Lower leg skin (tissue), 4 donors: ENCODE data around the gene SOWAHC. TPM values are rescaled to one million over a fixed set of nuclear protein-coding genes. Genes with fewer than 3 reads are reported as not detected.

Experiments used
- DNase-seq, 2 donors: peaks; one replicate each; pipeline ENCODE4 v3.0.0-alpha.2; 2019; ENCODE audit warnings: low spot score in 2 of 2
- H3K4me3 ChIP-seq: fragments of 200-600 bp; sonication (generic); 2 replicates; pipeline ENCODE4 v1.5.1; 2017; ENCODE audit warnings: mild to moderate bottlenecking, low read depth; ENCODE audit not compliant: poor library complexity, severe bottlenecking
- POLR2A ChIP-seq, 2 donors: fragments of 450-650 bp; IDR thresholded peaks; one replicate each; pipeline ENCODE4 v1.6.1; 2016 to 2017; ENCODE audit warnings: antibody characterized with exemption in 2 of 2, mild to moderate bottlenecking in 1 of 2, moderate library complexity in 1 of 2
- WGBS, 2 donors: methylation state at CpG; one replicate each; pipeline ENCODE4 v1.1.5; 2018; 5-methylcytosine and 5-hydroxymethylcytosine counted together
- intact Hi-C: fragments of 100-400 bp; cut with DNase I; formaldehyde crosslinking; loops from one replicate; pipeline ENCODE4 v1.15.0; 2023; ENCODE audit warnings: low total_unique reads
- total RNA-seq, 4 donors: library from RNA; depleted of rRNA; stranded (reverse); fragments of >200 nt; gene quantifications; one replicate each; pipeline ENCODE4 v1.1.0, GENCODE V29; 2016
- TF ChIP-seq, protein P1 (sequence below), 3 donors: fragments of 450-650 bp; IDR thresholded peaks; one replicate each; pipeline ENCODE4 v1.5.1; 2016; ENCODE audit warnings: antibody characterized with exemption in 3 of 3, mild to moderate bottlenecking in 3 of 3, moderate library complexity in 2 of 3

SOWAHC gene
- total RNA-seq, 4 donors from 2014 or later = 80.6 to 85.9 (median 81.7) TPM

DNA sequence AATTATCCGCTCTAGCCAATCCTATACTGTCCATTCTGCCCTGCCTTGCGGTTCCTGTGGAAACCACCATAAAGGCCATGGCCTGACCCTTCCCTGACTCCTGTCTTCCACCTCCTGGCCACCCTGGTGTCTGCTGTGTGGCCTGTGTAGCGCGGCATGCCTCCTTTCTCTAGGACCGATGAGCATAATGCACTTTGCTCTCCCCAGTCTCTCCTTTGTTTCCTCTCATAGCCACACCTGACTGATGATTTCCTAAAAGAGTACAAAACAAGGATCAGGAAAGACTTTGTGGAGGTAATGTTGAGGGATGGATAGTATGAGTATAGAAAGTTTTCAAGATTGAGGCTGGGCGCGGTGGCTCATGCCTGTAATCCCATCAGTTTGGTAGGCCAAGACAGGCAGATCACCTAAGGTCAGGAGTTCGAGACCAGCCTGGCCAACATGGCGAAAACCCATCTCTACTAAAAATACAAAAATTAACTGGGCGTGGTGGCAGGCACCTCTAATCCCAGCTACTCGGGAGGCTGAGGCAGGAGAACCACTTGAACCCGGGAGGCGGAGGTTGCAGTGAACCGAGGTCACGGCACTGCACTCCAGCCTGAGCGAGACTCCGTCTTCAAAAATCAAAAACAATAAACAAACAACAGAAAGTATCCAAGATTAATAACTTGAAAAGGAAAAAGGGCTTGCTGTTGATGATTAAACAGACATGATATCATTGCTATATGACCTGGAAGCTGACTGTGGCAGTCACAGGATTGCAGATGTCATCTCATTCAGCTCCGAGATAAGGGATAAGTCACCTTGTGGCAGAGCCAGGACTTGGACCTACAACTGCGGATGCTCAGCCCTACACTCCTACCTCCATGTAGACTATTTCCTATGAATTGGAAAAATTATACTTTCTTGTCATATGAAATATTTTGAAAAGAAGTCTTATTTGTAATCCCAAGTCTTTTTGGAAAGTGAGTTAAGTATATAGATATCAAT is 16.6 kb downstream of the SOWAHC start:
- no peak overlapping the region for H3K4me3 ChIP-seq
- DNase-seq = peak in 1 of 2 donors; percentile 79
- no peak for TF ChIP-seq POLR2A (IDR thresholded peaks at IDR 0.05)
- TF ChIP-seq, protein P1, sequence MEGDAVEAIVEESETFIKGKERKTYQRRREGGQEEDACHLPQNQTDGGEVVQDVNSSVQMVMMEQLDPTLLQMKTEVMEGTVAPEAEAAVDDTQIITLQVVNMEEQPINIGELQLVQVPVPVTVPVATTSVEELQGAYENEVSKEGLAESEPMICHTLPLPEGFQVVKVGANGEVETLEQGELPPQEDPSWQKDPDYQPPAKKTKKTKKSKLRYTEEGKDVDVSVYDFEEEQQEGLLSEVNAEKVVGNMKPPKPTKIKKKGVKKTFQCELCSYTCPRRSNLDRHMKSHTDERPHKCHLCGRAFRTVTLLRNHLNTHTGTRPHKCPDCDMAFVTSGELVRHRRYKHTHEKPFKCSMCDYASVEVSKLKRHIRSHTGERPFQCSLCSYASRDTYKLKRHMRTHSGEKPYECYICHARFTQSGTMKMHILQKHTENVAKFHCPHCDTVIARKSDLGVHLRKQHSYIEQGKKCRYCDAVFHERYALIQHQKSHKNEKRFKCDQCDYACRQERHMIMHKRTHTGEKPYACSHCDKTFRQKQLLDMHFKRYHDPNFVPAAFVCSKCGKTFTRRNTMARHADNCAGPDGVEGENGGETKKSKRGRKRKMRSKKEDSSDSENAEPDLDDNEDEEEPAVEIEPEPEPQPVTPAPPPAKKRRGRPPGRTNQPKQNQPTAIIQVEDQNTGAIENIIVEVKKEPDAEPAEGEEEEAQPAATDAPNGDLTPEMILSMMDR (IDR thresholded peaks at IDR 0.05) = no peak
- intact Hi-C loops = no loop called here
- WGBS, 2 donors = 80 to 86% methylated on average over 19 of the region's 19 CpGs

DNA sequence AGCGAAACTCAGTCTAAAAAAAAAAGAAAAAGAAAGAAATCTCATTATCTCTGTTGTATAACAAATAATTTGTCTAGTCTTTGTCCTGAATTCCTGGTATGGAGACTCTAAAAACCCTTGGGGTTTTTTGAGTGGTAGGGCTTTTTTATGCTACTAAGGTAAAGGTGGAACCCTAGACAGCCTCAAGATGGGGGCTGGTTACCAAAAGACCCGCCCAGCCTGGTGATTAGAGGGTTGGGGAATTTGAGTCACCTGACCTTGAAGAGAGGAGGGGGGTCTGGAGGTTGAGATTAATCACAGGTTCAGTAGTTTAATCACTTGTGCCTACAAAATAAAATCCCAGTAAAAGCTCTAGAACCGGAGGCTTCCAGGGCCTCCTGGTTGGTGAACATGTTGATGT is 17.6 kb downstream of the SOWAHC start:
- DNase-seq = peak in 1 of 2 donors; percentile 54
- 76 to 83% methylated on average over 3 of the region's 3 CpGs for WGBS, 2 donors
- no peak overlapping the region for H3K4me3 ChIP-seq
- TF ChIP-seq, protein P1 (IDR thresholded peaks at IDR 0.05) = no peak
- TF ChIP-seq POLR2A (IDR thresholded peaks at IDR 0.05) = no peak
- intact Hi-C loops = no loop called here

DNA sequence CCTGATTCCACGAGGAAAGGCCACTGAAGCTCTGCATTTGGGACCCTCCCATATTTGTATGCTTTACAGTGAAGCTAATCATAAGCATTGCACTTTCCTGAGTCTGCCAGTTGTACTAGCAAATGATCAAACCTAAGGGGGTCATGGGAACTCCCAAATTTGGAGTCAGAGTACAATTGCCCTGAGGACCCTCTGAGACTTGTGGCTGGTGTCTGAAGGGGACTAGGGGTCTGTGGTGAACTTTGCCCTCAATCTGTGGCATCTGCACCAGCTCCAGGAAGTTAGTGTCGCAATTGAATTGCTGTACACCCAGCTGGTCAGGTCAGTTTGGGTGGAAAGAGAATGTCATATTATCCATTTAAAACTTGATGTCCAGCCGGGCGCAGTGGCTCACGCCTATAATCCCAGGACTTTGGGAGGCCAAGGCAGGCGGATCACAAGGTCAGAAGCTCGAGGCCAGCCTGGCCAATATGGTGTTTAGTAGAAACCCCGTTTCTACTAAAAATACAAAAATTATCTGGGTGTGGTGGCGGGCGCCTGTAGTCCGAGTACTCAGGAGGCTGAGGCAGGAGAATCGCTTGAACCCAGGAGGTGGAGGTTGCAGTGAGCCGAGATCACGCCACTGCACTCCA is 18.1 kb downstream of the SOWAHC start:
- TF ChIP-seq, protein P1 (IDR thresholded peaks at IDR 0.05) = no peak
- no peak overlapping the region for H3K4me3 ChIP-seq
- WGBS, 2 donors = 86 to 92% methylated on average over 14 of the region's 14 CpGs
- intact Hi-C loops = no loop called here
- peak in 1 of 2 donors; percentile 77 for DNase-seq

DNA sequence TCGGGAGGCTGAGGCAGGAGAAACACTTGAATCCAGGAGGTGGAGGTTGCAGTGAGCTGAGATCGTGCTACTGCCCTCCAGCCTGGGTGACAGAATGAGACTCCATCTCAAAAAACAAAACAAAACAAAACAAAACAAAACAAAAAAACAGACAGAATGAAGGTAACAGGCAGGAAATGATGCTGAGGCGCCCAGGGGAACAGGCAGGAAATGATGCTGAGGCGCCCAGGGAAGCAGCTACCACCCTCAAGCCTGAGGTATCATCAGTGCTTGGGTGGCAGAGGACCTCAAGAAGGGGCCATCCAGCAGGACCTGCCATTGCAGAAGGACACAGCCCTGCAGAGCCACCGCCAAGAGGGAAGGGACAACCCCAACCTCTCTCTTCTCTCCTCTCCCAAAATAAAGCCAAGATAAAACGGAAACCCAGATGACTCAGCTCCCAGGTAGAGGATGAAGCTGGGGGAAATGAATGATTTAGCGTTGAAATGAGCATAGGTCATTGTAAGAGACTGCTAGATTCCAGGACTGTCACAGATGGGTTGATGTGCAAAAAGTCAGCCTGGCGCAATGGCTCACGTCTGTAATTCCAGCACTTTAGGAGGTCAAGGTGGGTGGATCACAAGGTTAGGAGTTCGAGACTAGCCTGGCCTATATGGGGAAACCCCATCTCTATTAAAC is 19.3 kb downstream of the SOWAHC start:
- WGBS, 2 donors = 91 to 96% methylated on average over 10 of the region's 10 CpGs
- intact Hi-C loops = no loop called here
- TF ChIP-seq, protein P1 (IDR thresholded peaks at IDR 0.05) = no peak
- TF ChIP-seq POLR2A (IDR thresholded peaks at IDR 0.05) = no peak
- DNase-seq = peak in 1 of 2 donors; percentile 58
- H3K4me3 ChIP-seq = no peak overlapping the region

DNA sequence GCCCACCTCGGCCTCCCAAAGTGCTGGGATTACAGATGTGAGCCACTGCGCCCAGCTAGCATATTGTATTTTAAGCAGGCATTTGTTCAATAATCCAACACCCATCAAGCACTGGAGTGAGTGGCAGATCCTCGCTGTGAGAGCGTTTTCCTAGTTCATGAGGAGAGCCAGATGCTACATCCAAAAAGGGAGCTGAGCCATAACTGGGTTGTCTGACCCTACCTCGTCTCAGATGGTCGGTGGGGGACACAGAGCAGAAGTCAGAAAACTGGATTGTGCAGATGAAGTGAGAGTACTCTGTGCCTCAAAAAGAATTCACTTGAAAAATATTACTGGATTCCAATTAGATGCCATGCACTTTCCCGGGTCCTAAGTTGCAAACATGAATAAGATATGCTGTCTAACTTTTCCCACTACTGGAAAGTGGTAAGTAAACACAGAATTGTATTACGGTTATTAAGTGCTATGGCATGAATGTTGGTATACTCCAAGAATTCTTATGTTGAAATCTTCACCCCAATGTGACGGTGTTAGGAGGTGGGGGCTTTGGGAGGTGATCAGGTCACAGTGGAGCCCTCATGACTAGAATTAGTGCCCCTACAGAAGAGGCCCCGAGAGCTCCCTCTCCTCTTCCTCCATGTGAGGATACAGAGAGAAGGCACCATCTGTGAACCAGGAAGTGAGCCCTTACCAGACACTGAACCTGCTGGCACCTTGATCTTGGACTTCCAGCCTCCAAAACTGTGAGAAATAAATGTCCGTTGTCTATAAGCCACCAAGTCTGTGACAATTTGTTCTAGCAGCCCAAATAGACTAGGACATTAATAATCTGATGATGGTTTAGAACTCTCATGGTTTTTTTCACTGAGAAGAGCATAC is 21.5 kb downstream of the SOWAHC start:
- WGBS, 2 donors = 87 to 90% methylated on average over 11 of the region's 11 CpGs
- TF ChIP-seq, protein P1 (IDR thresholded peaks at IDR 0.05) = no peak
- no peak for TF ChIP-seq POLR2A (IDR thresholded peaks at IDR 0.05)
- H3K4me3 ChIP-seq = no peak overlapping the region
- intact Hi-C loops = no loop called here
- peak in 1 of 2 donors; percentile 65 for DNase-seq
